ENCODE data around the gene PUM1.
A peak's percentile ranks its signal among the peaks of the same experiment; 100 is the strongest.
"Not testable (repeated sequence)": the region's sequence is repeated elsewhere in the genome, so short reads cannot be mapped to it uniquely, and the experiment has no call there.

The PUM1 gene

DNA sequence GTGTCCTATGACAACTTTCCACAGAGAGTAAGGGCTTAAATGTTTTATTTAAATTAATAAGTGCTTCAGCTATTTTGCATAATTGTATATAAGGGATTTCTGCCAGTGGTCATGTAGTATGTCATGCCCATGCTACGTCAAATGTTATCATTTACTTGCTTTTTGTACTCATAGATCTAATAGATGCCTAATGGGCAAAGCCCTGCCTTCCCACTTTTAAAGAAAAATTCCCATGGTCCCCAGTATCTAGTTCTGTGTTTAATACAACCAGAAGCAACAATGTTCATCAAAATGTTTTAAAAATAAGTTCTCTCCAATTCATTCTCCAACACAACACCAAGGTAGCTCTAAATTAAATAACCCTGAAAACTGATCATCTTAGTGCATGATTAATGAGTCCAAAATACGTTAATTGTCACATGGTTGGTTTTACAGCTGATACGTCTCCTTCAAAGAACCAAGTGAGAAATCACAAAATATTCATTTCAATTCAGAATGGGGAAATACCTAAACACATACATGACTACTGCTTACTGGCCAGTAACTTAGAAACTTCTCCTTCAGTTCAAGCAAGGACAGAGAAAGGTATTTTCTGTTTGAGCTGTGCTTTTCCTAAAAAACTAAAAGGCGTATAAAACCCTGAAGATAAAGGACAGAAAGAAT lies 107.8 kb downstream of the PUM1 start:
- TF ChIP-seq, protein P1, sequence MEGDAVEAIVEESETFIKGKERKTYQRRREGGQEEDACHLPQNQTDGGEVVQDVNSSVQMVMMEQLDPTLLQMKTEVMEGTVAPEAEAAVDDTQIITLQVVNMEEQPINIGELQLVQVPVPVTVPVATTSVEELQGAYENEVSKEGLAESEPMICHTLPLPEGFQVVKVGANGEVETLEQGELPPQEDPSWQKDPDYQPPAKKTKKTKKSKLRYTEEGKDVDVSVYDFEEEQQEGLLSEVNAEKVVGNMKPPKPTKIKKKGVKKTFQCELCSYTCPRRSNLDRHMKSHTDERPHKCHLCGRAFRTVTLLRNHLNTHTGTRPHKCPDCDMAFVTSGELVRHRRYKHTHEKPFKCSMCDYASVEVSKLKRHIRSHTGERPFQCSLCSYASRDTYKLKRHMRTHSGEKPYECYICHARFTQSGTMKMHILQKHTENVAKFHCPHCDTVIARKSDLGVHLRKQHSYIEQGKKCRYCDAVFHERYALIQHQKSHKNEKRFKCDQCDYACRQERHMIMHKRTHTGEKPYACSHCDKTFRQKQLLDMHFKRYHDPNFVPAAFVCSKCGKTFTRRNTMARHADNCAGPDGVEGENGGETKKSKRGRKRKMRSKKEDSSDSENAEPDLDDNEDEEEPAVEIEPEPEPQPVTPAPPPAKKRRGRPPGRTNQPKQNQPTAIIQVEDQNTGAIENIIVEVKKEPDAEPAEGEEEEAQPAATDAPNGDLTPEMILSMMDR (IDR thresholded peaks at IDR 0.05; ENCODE audit: borderline replicate concordance, control extremely low read depth, extremely low read depth, insufficient read depth, missing control alignments): no peak
- in situ Hi-C loops (cut with MboI; ENCODE audit: low sequenced_read_pairs, unreplicated experiment): no loop called here
- DNase-seq (ENCODE audit: low spot score): peak; percentile 29

DNA sequence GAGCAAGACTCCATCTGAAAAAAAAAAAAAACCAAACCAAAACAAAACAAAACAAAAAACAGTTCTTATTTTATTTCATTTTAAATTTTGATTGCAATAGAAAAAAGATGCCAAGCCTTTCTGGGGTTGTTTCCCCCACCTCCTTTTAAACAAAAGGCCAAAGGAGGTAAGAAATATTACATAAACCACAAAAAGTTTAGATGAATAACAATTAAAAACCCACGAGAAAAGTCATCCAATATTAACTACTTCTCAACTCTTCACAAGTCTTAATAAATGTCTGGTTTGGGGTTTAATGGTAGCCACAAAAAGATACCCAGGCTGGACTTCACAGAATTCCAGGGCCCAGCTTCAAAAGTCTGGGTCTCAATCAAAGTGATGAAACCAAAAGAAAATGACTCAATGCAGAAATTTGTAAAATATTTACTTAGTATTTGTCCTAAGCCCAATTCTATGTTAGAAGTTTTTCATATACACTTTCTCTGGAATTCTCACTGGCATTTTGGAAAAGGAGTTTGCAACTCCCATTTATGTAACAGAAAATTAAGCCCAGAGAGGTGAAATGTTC lies 110.0 kb downstream of the PUM1 start:
- TF ChIP-seq, protein P1 (IDR thresholded peaks at IDR 0.05; ENCODE audit: borderline replicate concordance, control extremely low read depth, extremely low read depth, insufficient read depth, missing control alignments): no peak
- DNase-seq (ENCODE audit: low spot score): no peak
- in situ Hi-C loops (cut with MboI; ENCODE audit: low sequenced_read_pairs, unreplicated experiment): no loop called here

DNA sequence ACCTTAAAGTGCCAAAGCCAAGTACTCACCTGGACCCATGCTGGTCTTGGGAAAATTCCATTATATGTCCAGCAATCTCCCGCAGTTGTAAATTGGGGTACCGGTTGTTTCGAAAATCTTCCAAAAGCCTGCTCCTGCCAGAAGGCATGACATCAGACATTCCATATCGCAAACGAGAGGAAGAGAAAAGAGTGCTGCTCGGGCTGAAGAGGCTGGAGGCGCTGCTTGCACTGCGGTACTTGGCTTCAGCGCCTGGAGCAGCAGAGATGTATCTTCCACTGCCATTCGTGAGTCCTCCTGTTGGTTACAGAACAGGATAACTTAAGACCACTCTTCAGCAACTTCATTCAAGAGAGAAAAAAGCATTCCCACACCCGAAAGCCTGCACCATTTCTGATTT lies 111.8 kb downstream of the PUM1 start:
- TF ChIP-seq, protein P1 (IDR thresholded peaks at IDR 0.05; ENCODE audit: borderline replicate concordance, control extremely low read depth, extremely low read depth, insufficient read depth, missing control alignments): no peak
- in situ Hi-C loops (cut with MboI; ENCODE audit: low sequenced_read_pairs, unreplicated experiment): no loop called here
- no peak for DNase-seq (ENCODE audit: low spot score)

DNA sequence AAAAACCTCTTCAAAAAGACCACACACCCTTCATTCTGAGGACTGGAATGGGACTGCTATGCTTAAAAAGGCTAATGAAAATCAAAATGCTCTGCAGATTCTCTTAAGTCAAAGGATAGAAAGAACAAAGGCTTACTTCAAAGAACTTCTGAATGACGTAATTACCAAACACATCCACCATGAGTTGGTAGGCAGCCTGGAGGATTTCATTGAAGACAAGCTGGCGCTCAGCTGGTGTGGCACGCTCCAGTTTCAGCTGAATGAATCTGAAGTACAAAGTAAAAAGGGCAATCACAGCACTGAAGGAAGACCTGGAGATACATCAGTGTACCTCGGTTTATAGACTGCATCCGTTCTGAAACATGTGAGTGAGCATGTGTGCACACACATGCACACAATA lies 113.4 kb downstream of the PUM1 start:
- TF ChIP-seq, protein P1 (IDR thresholded peaks at IDR 0.05; ENCODE audit: borderline replicate concordance, control extremely low read depth, extremely low read depth, insufficient read depth, missing control alignments): no peak
- DNase-seq (ENCODE audit: low spot score): no peak
- in situ Hi-C loops (cut with MboI; ENCODE audit: low sequenced_read_pairs, unreplicated experiment): no loop called here

DNA sequence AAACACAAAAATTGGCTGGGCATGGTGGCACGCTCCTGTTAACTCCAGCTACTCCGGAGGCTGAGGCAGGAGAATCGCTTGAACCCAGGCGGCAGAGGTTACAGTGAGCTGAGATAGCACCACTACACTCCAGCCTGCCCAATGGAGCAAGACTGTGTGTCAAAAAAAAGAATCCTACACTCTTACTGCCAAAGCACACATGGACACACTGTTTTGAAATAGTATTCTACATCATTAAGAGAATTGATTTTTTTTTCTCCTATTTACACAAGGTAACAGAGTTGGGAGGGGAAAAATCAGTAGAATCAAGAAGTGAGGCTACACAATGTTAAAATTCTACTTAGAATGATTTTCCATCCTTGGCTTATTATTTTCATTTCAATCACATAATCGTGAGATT lies 114.8 kb downstream of the PUM1 start:
- TF ChIP-seq, protein P1 (IDR thresholded peaks at IDR 0.05; ENCODE audit: borderline replicate concordance, control extremely low read depth, extremely low read depth, insufficient read depth, missing control alignments): no peak
- in situ Hi-C loops (cut with MboI; ENCODE audit: low sequenced_read_pairs, unreplicated experiment): no loop called here
- DNase-seq (ENCODE audit: low spot score): no peak

DNA sequence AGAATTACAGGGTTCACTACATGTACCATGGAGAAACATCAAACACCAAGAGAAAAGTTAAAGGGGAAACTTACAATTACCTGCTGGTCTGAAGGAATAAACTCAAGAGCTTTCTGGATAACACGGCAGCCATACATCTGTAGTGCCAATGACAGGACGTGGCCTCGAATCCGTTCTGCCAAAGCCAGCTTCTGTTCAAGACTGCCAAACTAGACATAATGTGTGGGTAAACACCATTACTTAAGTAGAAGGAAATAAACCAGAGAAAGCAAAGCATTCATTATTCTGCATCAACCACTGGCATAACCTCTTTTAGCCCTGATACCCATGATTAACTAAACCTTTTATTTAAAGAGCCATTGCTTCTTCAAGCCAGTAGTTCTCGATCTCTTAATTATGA lies 115.5 kb downstream of the PUM1 start:
- DNase-seq (ENCODE audit: low spot score): no peak
- TF ChIP-seq, protein P1 (IDR thresholded peaks at IDR 0.05; ENCODE audit: borderline replicate concordance, control extremely low read depth, extremely low read depth, insufficient read depth, missing control alignments): no peak
- in situ Hi-C loops (cut with MboI; ENCODE audit: low sequenced_read_pairs, unreplicated experiment): no loop called here

DNA sequence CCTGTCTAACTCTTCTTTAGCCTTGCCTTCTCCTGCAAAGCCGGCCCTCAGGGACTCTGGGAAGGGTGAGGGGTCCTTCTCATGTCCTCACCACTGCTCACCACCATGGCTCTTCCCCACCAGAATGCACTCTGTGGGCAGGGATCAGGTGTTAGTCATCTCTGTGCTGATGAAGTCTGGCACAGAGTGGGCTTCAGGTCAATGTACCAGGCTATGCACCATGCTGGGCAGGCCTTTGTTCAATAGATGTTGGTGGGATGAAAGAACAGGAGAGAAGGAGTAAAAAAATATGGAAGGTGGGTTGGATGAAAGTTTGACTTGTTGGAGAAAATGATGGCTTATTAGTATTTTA lies 116.1 kb downstream of the PUM1 start:
- in situ Hi-C loops (cut with MboI; ENCODE audit: low sequenced_read_pairs, unreplicated experiment); DNase-seq (ENCODE audit: low spot score): not testable (repeated sequence)

DNA sequence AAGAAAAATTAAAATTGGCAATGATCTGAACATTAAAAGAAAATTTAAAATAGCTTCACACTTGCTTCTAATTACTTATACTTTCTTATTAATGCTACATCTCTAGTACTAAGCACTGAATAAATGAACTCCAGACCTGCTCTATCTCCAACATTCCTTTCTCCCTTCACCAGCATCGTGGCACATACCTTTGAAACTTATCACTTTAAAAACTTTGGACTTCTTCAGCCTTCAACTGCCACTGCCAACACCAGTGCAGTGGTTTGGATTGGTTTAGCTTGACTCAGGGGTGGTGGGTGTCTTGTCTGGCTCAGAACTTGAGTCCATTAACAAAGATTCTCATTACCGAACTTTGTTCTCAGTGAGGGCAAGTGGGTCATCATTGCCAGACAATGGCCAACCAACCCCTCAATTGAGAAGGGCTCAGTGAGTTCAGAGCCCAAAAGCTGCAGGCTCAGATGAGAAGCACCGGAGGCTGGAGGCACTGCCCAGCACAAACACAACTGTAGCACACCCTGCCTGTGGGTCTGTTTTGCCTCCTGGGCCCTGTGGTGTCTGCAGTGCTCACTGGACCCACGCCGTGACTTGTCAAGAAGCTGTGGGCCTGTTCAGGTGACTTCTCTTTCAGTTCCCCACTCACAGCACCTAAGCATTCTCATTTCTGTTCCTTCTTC lies 116.6 kb downstream of the PUM1 start:
- in situ Hi-C loops (cut with MboI; ENCODE audit: low sequenced_read_pairs, unreplicated experiment); DNase-seq (ENCODE audit: low spot score): not testable (repeated sequence)

All from GM13976 (cell line).